NCI-H2171 (cell line): ENCODE data around the gene SP140L.
"Not testable (repeated sequence)": the region's sequence is repeated elsewhere in the genome, so short reads cannot be mapped to it uniquely, and the experiment has no call there.

ENCODE experiments used
- DNase-seq: peaks from one replicate; lab custom pipeline; 2025; lab: John Stamatoyannopoulos, UW

SP140L gene

GRCh38 chr2:230326453-230327417 lies at the start of gene SP140L:
TSS of gene SP140L (plus strand) at chr2:230327193. CDS start at chr2:230327270, 77 bp downstream.
- DNase-seq: no peak

- DNase-seq: no peak
Observed at GRCh38 chr2:230282936-230283335, 44.1 kb upstream of the SP140L start.

- no peak for DNase-seq
Observed at GRCh38 chr2:230286048-230286447, 40.9 kb upstream of the SP140L start.

- not testable (repeated sequence) for DNase-seq
Observed at GRCh38 chr2:230289311-230289710, 37.7 kb upstream of the SP140L start.

GRCh38 chr2:230295192-230295591 lies 31.8 kb upstream of the SP140L start:
- no peak for DNase-seq

- no peak for DNase-seq
Observed at GRCh38 chr2:230296917-230297316, 30.1 kb upstream of the SP140L start.

GRCh38 chr2:230299618-230300017 lies 27.4 kb upstream of the SP140L start:
- DNase-seq: no peak

- no peak for DNase-seq
Observed at GRCh38 chr2:230305416-230306275, 21.3 kb upstream of the SP140L start.

- DNase-seq: no peak
Observed at GRCh38 chr2:230306474-230306873, 20.5 kb upstream of the SP140L start.

GRCh38 chr2:230307485-230307884 lies 19.5 kb upstream of the SP140L start:
- DNase-seq: no peak

GRCh38 chr2:230308402-230309000 lies 18.5 kb upstream of the SP140L start:
- no peak for DNase-seq

- not testable (repeated sequence) for DNase-seq
Observed at GRCh38 chr2:230310792-230311191, 16.2 kb upstream of the SP140L start.

- not testable (repeated sequence) for DNase-seq
Observed at GRCh38 chr2:230311634-230312033, 15.4 kb upstream of the SP140L start.

- no peak for DNase-seq
Observed at GRCh38 chr2:230312638-230313037, 14.4 kb upstream of the SP140L start.

- no peak for DNase-seq
Observed at GRCh38 chr2:230317366-230317765, 9.6 kb upstream of the SP140L start.

GRCh38 chr2:230318190-230319121 lies 8.5 kb upstream of the SP140L start:
- DNase-seq: no peak

- no peak for DNase-seq
Observed at GRCh38 chr2:230319211-230319862, 7.7 kb upstream of the SP140L start.

GRCh38 chr2:230321031-230321430 lies 6.0 kb upstream of the SP140L start:
- no peak for DNase-seq

GRCh38 chr2:230322561-230323384 lies 4.2 kb upstream of the SP140L start:
- DNase-seq: no peak
